ENCODE measurements around the gene PROK2. TPM values are rescaled to one million over a fixed set of nuclear protein-coding genes. Genes with fewer than 3 reads are reported as not detected.

The PROK2 gene
- polyA plus RNA-seq, 1 donor (not counting 4 experiments of a cell fraction or from before 2014, with no cell fraction given) = not detected

DNA sequence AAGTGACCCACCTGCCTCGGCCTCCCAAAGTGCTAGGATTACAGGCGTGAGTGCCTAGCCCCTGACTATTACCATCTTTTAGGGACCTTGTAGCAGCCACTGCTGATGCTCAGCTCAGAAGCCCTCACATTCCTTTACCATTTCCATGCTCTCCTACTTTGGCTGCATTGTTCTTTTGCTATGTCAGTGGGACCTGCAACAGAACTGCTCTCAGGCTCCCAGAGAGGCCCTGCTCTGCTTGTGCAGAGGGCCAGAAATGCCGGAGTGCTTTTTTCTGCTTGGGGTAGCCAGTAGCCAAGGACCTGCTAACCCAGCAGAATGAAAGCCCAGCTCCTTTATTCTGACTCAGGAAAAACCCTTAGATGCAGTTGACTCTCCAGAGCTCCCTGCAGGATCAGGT is 18.3 kb upstream of the PROK2 start:
- Histone ChIP-seq H3K36me3 (ENCODE audit: control insufficient read depth in 2 of 2, extremely low read depth in 1 of 2, insufficient read depth in 2 of 2, low read length in 2 of 2) (no peaks in the 10 kb centered on the region), H3K27ac (ENCODE audit: control insufficient read depth, insufficient read depth, low read length) (no peak overlapping the region), H4K20me1 (ENCODE audit: control insufficient read depth, extremely low read depth, insufficient read depth, low read length) (no peaks in the 10 kb centered on the region), H3K79me2 (ENCODE audit: control insufficient read depth, insufficient read depth, low read length) (no peaks in the 10 kb centered on the region), H3K4me2 (ENCODE audit: control insufficient read depth, extremely low read depth, insufficient read depth, low read depth, low read length) (no peak overlapping the region), H3K4me1 (ENCODE audit: control insufficient read depth, extremely low read depth, insufficient read depth, low read length) (no peaks in the 10 kb centered on the region), H3K9me1 (ENCODE audit: control insufficient read depth, extremely low read depth, insufficient read depth, low read length) (no peaks in the 10 kb centered on the region), H3K9me3 (ENCODE audit: control insufficient read depth, low read depth, low read length) (no peaks in the 10 kb centered on the region), H2AFZ (ENCODE audit: control insufficient read depth, low read length) (no peak overlapping the region), H3K27me3 (ENCODE audit: control insufficient read depth, extremely low read depth, insufficient read depth, low read length) (peaks cover 15% of the 10 kb centered on the region), H3K4me3 (ENCODE audit: control insufficient read depth in 2 of 3, extremely low read depth in 1 of 3, insufficient read depth in 2 of 3, low read depth in 1 of 3, low read length in 3 of 3) (no peak overlapping the region), H3K9ac (ENCODE audit: control insufficient read depth, extremely low read depth, insufficient read depth, low read length) (no peak overlapping the region)
- FAIRE-seq = no peak
- no peak for DNase-seq (ENCODE audit: low read depth, low spot score)
- dilution Hi-C loops (cut with MboI; ENCODE audit: extremely low pct_ligation_motif_present, low sequenced_read_pairs) = no loop called here
- TF ChIP-seq, protein P1, sequence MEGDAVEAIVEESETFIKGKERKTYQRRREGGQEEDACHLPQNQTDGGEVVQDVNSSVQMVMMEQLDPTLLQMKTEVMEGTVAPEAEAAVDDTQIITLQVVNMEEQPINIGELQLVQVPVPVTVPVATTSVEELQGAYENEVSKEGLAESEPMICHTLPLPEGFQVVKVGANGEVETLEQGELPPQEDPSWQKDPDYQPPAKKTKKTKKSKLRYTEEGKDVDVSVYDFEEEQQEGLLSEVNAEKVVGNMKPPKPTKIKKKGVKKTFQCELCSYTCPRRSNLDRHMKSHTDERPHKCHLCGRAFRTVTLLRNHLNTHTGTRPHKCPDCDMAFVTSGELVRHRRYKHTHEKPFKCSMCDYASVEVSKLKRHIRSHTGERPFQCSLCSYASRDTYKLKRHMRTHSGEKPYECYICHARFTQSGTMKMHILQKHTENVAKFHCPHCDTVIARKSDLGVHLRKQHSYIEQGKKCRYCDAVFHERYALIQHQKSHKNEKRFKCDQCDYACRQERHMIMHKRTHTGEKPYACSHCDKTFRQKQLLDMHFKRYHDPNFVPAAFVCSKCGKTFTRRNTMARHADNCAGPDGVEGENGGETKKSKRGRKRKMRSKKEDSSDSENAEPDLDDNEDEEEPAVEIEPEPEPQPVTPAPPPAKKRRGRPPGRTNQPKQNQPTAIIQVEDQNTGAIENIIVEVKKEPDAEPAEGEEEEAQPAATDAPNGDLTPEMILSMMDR (optimal IDR thresholded peaks at IDR 0.05 in 1 of 3, IDR thresholded peaks at IDR 0.05 in 1 of 3, conservative IDR thresholded peaks at IDR 0.05 in 1 of 3; ENCODE audit: extremely low read depth in 1 of 3, insufficient read depth in 2 of 3, low read length in 3 of 3) = no peak
- TF ChIP-seq EZH2 (IDR thresholded peaks at IDR 0.05; ENCODE audit: low read length) = no peak

DNA sequence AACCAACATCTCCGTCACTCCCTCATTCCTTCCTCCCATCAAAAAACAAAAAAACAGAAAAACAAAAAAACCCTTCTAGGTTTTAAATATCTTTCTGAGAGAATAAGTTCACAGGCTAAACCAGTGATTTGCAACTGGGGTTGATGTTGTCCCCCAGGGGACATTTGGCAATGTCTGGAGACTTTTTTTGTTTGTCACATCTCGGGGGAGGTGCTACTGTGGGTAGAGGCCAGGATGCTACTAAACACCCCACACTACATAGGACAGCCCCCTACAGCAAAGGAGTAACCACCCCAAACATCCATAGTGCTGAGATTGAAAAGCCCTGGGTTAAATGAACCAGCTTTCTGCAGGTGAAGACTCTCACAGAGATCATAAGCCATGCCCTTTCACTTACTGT is 17.0 kb upstream of the PROK2 start:
- Histone ChIP-seq H3K4me2 (ENCODE audit: control insufficient read depth, extremely low read depth, insufficient read depth, low read depth, low read length) (no peak overlapping the region), H4K20me1 (ENCODE audit: control insufficient read depth, extremely low read depth, insufficient read depth, low read length) (no peaks in the 10 kb centered on the region), H3K79me2 (ENCODE audit: control insufficient read depth, insufficient read depth, low read length) (no peaks in the 10 kb centered on the region), H3K9me3 (ENCODE audit: control insufficient read depth, low read depth, low read length) (no peaks in the 10 kb centered on the region), H3K9me1 (ENCODE audit: control insufficient read depth, extremely low read depth, insufficient read depth, low read length) (no peaks in the 10 kb centered on the region), H3K4me3 (ENCODE audit: control insufficient read depth in 2 of 3, extremely low read depth in 1 of 3, insufficient read depth in 2 of 3, low read depth in 1 of 3, low read length in 3 of 3) (no peak overlapping the region), H3K4me1 (ENCODE audit: control insufficient read depth, extremely low read depth, insufficient read depth, low read length) (no peaks in the 10 kb centered on the region), H3K9ac (ENCODE audit: control insufficient read depth, extremely low read depth, insufficient read depth, low read length) (no peak overlapping the region), H3K27me3 (ENCODE audit: control insufficient read depth, extremely low read depth, insufficient read depth, low read length) (peaks cover 15% of the 10 kb centered on the region), H3K36me3 (ENCODE audit: control insufficient read depth in 2 of 2, extremely low read depth in 1 of 2, insufficient read depth in 2 of 2, low read length in 2 of 2) (no peaks in the 10 kb centered on the region), H3K27ac (ENCODE audit: control insufficient read depth, insufficient read depth, low read length) (no peak overlapping the region), H2AFZ (ENCODE audit: control insufficient read depth, low read length) (no peak overlapping the region)
- TF ChIP-seq, protein P1 (optimal IDR thresholded peaks at IDR 0.05 in 1 of 3, IDR thresholded peaks at IDR 0.05 in 1 of 3, conservative IDR thresholded peaks at IDR 0.05 in 1 of 3; ENCODE audit: extremely low read depth in 1 of 3, insufficient read depth in 2 of 3, low read length in 3 of 3) = no peak
- TF ChIP-seq EZH2 (IDR thresholded peaks at IDR 0.05; ENCODE audit: low read length) = no peak
- DNase-seq (ENCODE audit: low read depth, low spot score) = no peak
- dilution Hi-C loops (cut with MboI; ENCODE audit: extremely low pct_ligation_motif_present, low sequenced_read_pairs) = no loop called here
- no peak for FAIRE-seq
